Measurements from ENCODE around the gene MB. TPM values are rescaled to one million over a fixed set of nuclear protein-coding genes. Genes with fewer than 3 reads are reported as not detected.

The MB gene
- total RNA-seq, 2 experiments from 2014 or later = not detected

- Mint-ChIP-seq H3K36me3 (ENCODE audit: low read depth) (no peaks in the 10 kb centered on the region), H3K27ac (no peak overlapping the region)
- CTCF ChIA-PET = interaction anchor here (1.8 kb wide), 1 partner anchor 262 kb away, joined by 4 read pairs; no protein-coding TSS in a partner anchor
These were observed 4.2 kb downstream of the MB start for GRCh38 chr22:35612903-35613302.

GRCh38 chr22:35611891-35612576 lies 5.1 kb downstream of the MB start:
- peaks cover 17% of the 10 kb centered on the region for H3K27me3 Mint-ChIP-seq (ENCODE audit: low read depth)
- DNase-seq (no peak), ATAC-seq (peak; percentile 15)
- H3K9me3 Mint-ChIP-seq (ENCODE audit: insufficient read depth) = no peaks in the 10 kb centered on the region
- peak overlapping the region; percentile 69 for H3K27ac Mint-ChIP-seq
- ChIA-PET POLR2A (no interaction called here), CTCF (interaction anchor here (0.7 to 1.8 kb wide), 4 partner anchors 9 to 261 kb away, joined by 3 to 4 read pairs (median 4); no protein-coding TSS in a partner anchor)
- no peaks in the 10 kb centered on the region for H3K36me3 Mint-ChIP-seq (ENCODE audit: low read depth)
- peaks cover 24% of the 10 kb centered on the region for H3K4me1 Mint-ChIP-seq (ENCODE audit: low read depth)
- H3K4me3 Mint-ChIP-seq = no peak overlapping the region

More at GRCh38 chr22:35612903-35613302, 4.2 kb downstream of the MB start:
- POLR2A ChIA-PET = interaction anchor here (1.0 kb wide), 1 partner anchor 35 kb away, joined by 5 read pairs; the partner anchor contains the start of gene APOL6
- Mint-ChIP-seq H3K4me1 (ENCODE audit: low read depth) (peaks cover 24% of the 10 kb centered on the region), H3K9me3 (ENCODE audit: insufficient read depth) (no peaks in the 10 kb centered on the region), H3K27me3 (ENCODE audit: low read depth) (peaks cover 14% of the 10 kb centered on the region), H3K4me3 (no peak overlapping the region)
- no peak for ATAC-seq
- no peak for DNase-seq

DNA sequence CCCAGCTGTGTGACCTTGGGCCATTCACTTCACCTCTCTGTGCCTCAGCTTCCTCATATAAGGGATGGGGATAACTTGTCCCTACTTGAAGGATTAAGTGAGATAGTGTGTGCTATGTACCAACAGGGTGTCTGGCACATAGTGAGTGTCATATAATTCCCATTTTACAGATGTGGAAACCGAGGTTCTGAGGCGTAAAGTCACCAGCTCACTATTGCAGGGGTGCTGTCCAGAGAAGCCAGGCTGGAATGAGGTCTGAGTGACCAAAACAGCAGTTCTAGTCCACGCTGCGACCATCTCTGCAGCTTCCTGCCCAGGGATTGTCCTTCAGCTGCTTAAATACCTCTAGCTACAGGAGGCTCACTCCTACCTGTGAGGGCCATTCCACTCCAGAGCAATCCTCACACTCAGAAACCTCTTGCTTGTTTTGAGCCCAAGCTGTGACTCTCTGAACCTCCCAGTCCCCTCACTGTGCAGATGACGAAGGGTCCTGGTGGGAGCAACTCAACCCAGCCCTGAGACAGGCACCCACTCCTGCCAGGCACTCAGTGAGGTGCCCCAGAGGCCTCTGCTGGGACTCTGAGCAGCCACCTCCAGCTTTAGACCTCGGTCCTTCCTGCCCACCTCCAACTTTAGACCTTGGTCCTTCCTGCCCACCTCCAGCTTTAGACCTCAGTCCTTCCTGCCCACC lies 5.8 kb downstream of the MB start:
- H3K27me3 Mint-ChIP-seq (ENCODE audit: low read depth) = peaks cover 15% of the 10 kb centered on the region
- peaks cover 24% of the 10 kb centered on the region for H3K4me1 Mint-ChIP-seq (ENCODE audit: low read depth)
- ChIA-PET POLR2A (no interaction called here), CTCF (interaction anchor here (0.7 to 1.8 kb wide), 4 partner anchors 10 to 261 kb away, joined by 3 to 4 read pairs (median 4); no protein-coding TSS in a partner anchor)
- DNase-seq = no peak
- peak; percentile 29 for ATAC-seq
- H3K9me3 Mint-ChIP-seq (ENCODE audit: insufficient read depth) = no peaks in the 10 kb centered on the region
- H3K4me3 Mint-ChIP-seq = no peak overlapping the region
- peak overlapping the region; percentile 69 for H3K27ac Mint-ChIP-seq
- no peaks in the 10 kb centered on the region for H3K36me3 Mint-ChIP-seq (ENCODE audit: low read depth)

DNA sequence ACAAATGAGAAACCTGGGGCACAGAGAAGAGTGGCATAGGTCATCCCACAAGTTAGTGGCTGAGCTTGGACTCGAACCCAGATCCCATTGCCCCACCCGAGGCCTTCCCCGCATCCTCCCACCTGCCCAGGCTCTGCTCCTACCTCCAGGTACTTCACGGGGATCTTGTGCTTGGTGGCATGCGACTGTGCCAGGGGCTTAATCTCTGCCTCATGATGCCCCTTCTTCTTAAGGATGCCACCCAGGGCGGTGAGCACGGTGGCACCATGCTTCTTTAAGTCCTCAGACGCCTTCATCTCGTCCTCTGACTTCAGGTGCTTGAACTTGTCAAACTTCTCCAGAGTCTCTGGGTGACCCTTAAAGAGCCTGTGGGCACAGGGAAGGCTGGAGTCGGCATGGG lies 6.4 kb downstream of the MB start:
- no peak overlapping the region for H3K4me3 Mint-ChIP-seq
- DNase-seq (no peak), ATAC-seq (no peak)
- H3K36me3 Mint-ChIP-seq (ENCODE audit: low read depth) = no peaks in the 10 kb centered on the region
- H3K27me3 Mint-ChIP-seq (ENCODE audit: low read depth) = peaks cover 18% of the 10 kb centered on the region
- ChIA-PET POLR2A (no interaction called here), CTCF (no interaction called here)
- no peaks in the 10 kb centered on the region for H3K9me3 Mint-ChIP-seq (ENCODE audit: insufficient read depth)
- peaks cover 24% of the 10 kb centered on the region for H3K4me1 Mint-ChIP-seq (ENCODE audit: low read depth)
- no peak overlapping the region for H3K27ac Mint-ChIP-seq

DNA sequence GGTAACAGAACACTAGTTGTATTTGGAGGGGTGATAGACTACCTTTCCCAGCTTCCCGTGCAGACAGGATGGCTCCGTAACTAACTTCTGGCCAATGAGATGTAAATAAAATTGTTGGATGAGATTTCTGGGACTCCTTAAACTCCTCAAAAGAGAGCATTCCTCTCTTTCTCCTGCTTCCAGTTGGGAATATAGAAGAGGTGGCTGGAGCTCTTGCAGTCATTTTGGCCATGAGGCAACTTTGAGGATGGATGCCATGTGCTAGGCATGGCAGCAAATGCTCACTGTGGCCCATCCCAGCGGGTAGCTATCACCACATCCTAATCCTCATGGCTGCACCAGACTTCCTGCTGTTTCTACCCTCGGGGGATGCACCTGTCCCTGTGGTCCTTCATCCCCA lies 7.4 kb downstream of the MB start:
- POLR2A ChIA-PET = no interaction called here
- Mint-ChIP-seq H3K9me3 (ENCODE audit: insufficient read depth) (no peaks in the 10 kb centered on the region), H3K36me3 (ENCODE audit: low read depth) (no peaks in the 10 kb centered on the region), H3K27ac (no peak overlapping the region), H3K27me3 (ENCODE audit: low read depth) (peaks cover 20% of the 10 kb centered on the region), H3K4me1 (ENCODE audit: low read depth) (peaks cover 31% of the 10 kb centered on the region), H3K4me3 (no peak overlapping the region)
- DNase-seq = no peak
- ATAC-seq = no peak
- CTCF ChIA-PET = interaction anchor here (0.9 kb wide), 1 partner anchor 259 kb away, joined by 3 read pairs; no protein-coding TSS in a partner anchor

DNA sequence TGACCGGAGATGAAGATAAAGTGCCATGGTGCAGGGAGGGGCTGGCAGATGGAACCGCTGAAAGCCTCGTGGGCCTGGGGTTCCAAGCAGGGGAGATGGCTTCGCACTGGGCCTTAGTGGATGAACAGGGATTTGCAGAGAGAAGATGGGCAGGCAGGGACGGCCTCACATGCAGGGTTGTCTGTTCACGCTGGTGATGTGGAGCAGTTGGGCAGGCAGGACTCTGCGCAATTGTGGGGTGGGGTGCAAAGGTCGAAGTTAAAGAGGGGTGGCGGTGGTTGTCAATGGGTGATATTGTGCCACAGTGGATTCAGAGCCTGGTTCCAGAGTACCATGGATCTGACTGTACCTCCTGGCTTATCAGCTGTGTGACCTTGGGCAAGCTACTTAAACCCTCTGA lies 7.9 kb downstream of the MB start:
- Mint-ChIP-seq H3K9me3 (ENCODE audit: insufficient read depth) (no peaks in the 10 kb centered on the region), H3K27ac (no peak overlapping the region), H3K4me3 (no peak overlapping the region), H3K4me1 (ENCODE audit: low read depth) (peaks cover 33% of the 10 kb centered on the region), H3K36me3 (ENCODE audit: low read depth) (no peaks in the 10 kb centered on the region), H3K27me3 (ENCODE audit: low read depth) (peaks cover 20% of the 10 kb centered on the region)
- ChIA-PET POLR2A (no interaction called here), CTCF (interaction anchor here (0.9 kb wide), 1 partner anchor 258 kb away, joined by 3 read pairs; no protein-coding TSS in a partner anchor)
- no peak for ATAC-seq
- no peak for DNase-seq

GRCh38 chr22:35608088-35608487 lies 9.0 kb downstream of the MB start:
- no peak overlapping the region for H3K4me3 Mint-ChIP-seq
- no peak overlapping the region for H3K27ac Mint-ChIP-seq
- no peak for ATAC-seq
- H3K27me3 Mint-ChIP-seq (ENCODE audit: low read depth) = peaks cover 20% of the 10 kb centered on the region
- no peaks in the 10 kb centered on the region for H3K36me3 Mint-ChIP-seq (ENCODE audit: low read depth)
- CTCF ChIA-PET = no interaction called here
- H3K4me1 Mint-ChIP-seq (ENCODE audit: low read depth) = peaks cover 34% of the 10 kb centered on the region
- POLR2A ChIA-PET = no interaction called here
- no peaks in the 10 kb centered on the region for H3K9me3 Mint-ChIP-seq (ENCODE audit: insufficient read depth)
- DNase-seq = no peak

DNA sequence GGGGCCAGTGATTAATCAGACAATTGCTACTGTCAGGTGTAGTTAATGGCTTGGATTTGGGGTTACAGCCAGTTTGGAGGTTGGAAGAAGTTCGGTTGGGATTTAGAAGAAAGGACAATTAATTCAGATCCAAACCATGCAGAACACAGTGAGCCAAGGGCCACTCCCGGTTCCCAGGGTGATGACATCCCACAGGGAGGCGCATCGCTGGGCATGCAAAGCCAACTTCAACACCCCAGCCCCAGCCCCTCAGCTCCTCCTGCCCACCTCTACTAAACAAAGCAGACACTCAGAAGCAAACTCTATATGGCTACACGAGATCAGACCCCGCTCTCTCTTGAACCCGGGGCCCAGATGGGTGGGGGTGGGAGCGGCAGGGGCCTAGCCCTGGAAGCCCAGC lies 10.2 kb downstream of the MB start:
- no peaks in the 10 kb centered on the region for H3K36me3 Mint-ChIP-seq (ENCODE audit: low read depth)
- no peak overlapping the region for H3K27ac Mint-ChIP-seq
- peaks cover 20% of the 10 kb centered on the region for H3K27me3 Mint-ChIP-seq (ENCODE audit: low read depth)
- DNase-seq = no peak
- ATAC-seq = no peak
- H3K9me3 Mint-ChIP-seq (ENCODE audit: insufficient read depth) = no peaks in the 10 kb centered on the region
- H3K4me1 Mint-ChIP-seq (ENCODE audit: low read depth) = peaks cover 29% of the 10 kb centered on the region
- CTCF ChIA-PET = no interaction called here
- POLR2A ChIA-PET = no interaction called here
- H3K4me3 Mint-ChIP-seq = no peak overlapping the region

GRCh38 chr22:35605851-35606481 lies 11.2 kb downstream of the MB start:
- DNase-seq (no peak), ATAC-seq (no peak)
- ChIA-PET CTCF (no interaction called here), POLR2A (no interaction called here)
- Mint-ChIP-seq H3K36me3 (ENCODE audit: low read depth) (no peaks in the 10 kb centered on the region), H3K4me1 (ENCODE audit: low read depth) (peaks cover 19% of the 10 kb centered on the region), H3K27ac (no peak overlapping the region), H3K4me3 (no peak overlapping the region), H3K27me3 (ENCODE audit: low read depth) (peaks cover 20% of the 10 kb centered on the region), H3K9me3 (ENCODE audit: insufficient read depth) (no peaks in the 10 kb centered on the region)

GRCh38 chr22:35605369-35605680 lies 11.8 kb downstream of the MB start:
- H3K4me3 Mint-ChIP-seq = no peak overlapping the region
- ATAC-seq (no peak), DNase-seq (no peak)
- peaks cover 20% of the 10 kb centered on the region for H3K27me3 Mint-ChIP-seq (ENCODE audit: low read depth)
- peaks cover 14% of the 10 kb centered on the region for H3K4me1 Mint-ChIP-seq (ENCODE audit: low read depth)
- CTCF ChIA-PET = no interaction called here
- H3K9me3 Mint-ChIP-seq (ENCODE audit: insufficient read depth) = no peaks in the 10 kb centered on the region
- H3K27ac Mint-ChIP-seq = no peak overlapping the region
- H3K36me3 Mint-ChIP-seq (ENCODE audit: low read depth) = no peaks in the 10 kb centered on the region
- POLR2A ChIA-PET = no interaction called here

- Mint-ChIP-seq H3K27me3 (ENCODE audit: low read depth) (peaks cover 17% of the 10 kb centered on the region), H3K27ac (no peak overlapping the region), H3K36me3 (ENCODE audit: low read depth) (no peaks in the 10 kb centered on the region), H3K9me3 (ENCODE audit: insufficient read depth) (no peaks in the 10 kb centered on the region), H3K4me1 (ENCODE audit: low read depth) (peaks cover 10% of the 10 kb centered on the region), H3K4me3 (no peak overlapping the region)
- ChIA-PET POLR2A (no interaction called here), CTCF (no interaction called here)
- ATAC-seq (no peak), DNase-seq (no peak)
These were observed 12.3 kb downstream of the MB start for GRCh38 chr22:35604621-35605368.

Measured in activated CD8-positive, alpha-beta T cell treated with anti-CD3 and anti-CD28 coated beads, Interleukin-2, amount 10 ng/mL, durations not matched to agents 7 days and 5 days (primary cell).